Endothelial cell of umbilical vein (primary cell): Measurements from ENCODE around the gene MIER2. TPM values are rescaled to one million over a fixed set of nuclear protein-coding genes. Genes with fewer than 3 reads are reported as not detected.

Source experiments
- BruUV-seq: library from RNA; stranded (reverse); fragments of 400-500 nt; replicated peaks from 2 replicates; lab custom pipeline; 2021; lab: Mats Ljungman, UMichigan
- CTCF ChIA-PET: fragments of 300-600, 350-600 bp; sonication (Branson Sonifier 250); formaldehyde crosslinking; loops from one replicate; lab custom pipeline; 2021; ENCODE audit warnings: antibody characterized with exemption, inconsistent platforms; lab: Charles Lee
- POLR2A ChIA-PET: fragments of 300-600, 350-600 bp; sonication (Branson Sonifier 250); formaldehyde crosslinking; loops from one replicate; lab custom pipeline; 2021; ENCODE audit warnings: antibody characterized with exemption, inconsistent platforms; lab: Charles Lee
- DNase-seq: peaks from one replicate; pipeline ENCODE4 v3.0.0-alpha.2; 2011; ENCODE audit warnings: low read depth, low spot score
- FAIRE-seq: peaks from 2 replicates; lab custom pipeline; 2011; peaks lifted over from hg19 to GRCh38; lab: Jason Lieb, UNC
- H2AFZ ChIP-seq: 2 replicates; pipeline ENCODE4 v1.6.0; 2012; ENCODE audit warnings: low read depth, low read length, control low read depth, inconsistent platforms
- H3K27ac ChIP-seq: 2 replicates; pipeline ENCODE4 v1.5.1; 2011; ENCODE audit warnings: low read depth, mild to moderate bottlenecking, control low read depth, low read length, moderate library complexity; ENCODE audit not compliant: insufficient read depth
- H3K27me3 ChIP-seq, 2 experiments: 2 replicates each; pipeline versions ENCODE4 v1.6.0 to v1.6.1; 2011; ENCODE audit warnings: low read length in 2 of 2, mixed read lengths in 1 of 2; ENCODE audit not compliant: control insufficient read depth in 2 of 2, insufficient read depth in 2 of 2
- H3K36me3 ChIP-seq, 2 experiments: 2 replicates in 1 of 2; 3 replicates in 1 of 2; pipeline ENCODE4 v1.5.1; 2011; ENCODE audit warnings: low read length in 2 of 2, mild to moderate bottlenecking in 1 of 2, moderate library complexity in 1 of 2; ENCODE audit not compliant: control insufficient read depth in 2 of 2, insufficient read depth in 2 of 2; ENCODE audit errors: extremely low read depth in 1 of 2
- H3K4me1 ChIP-seq: 3 replicates; pipeline ENCODE4 v1.5.1; 2011; ENCODE audit warnings: mild to moderate bottlenecking, low read length; ENCODE audit not compliant: control insufficient read depth, insufficient read depth; ENCODE audit errors: extremely low read depth
- H3K4me2 ChIP-seq: 2 replicates; pipeline ENCODE4 v1.6.1; 2011; ENCODE audit warnings: low read length, control low read depth, mixed read lengths; ENCODE audit not compliant: insufficient read depth
- H3K4me3 ChIP-seq, 3 experiments: fragments of 200-600 bp in 1 of 3; sonication (generic), shearing (Covaris generic) in 1 of 3; replicated peaks in 1 of 3; 2 replicates each; pipeline ENCODE4 v1.5.1; 2011 to 2016; ENCODE audit warnings: control low read depth in 3 of 3, low read length in 3 of 3, mild to moderate bottlenecking in 2 of 3, inconsistent platforms in 1 of 3, low read depth in 1 of 3, moderate library complexity in 1 of 3; ENCODE audit not compliant: insufficient read depth in 1 of 3
- H3K79me2 ChIP-seq: 2 replicates; pipeline ENCODE4 v1.6.0; 2012; ENCODE audit warnings: low read length, inconsistent platforms; ENCODE audit not compliant: control insufficient read depth, insufficient read depth
- H3K9ac ChIP-seq: replicated peaks from 2 replicates; pipeline ENCODE3; 2011; ENCODE audit warnings: low read length, control low read depth; ENCODE audit not compliant: insufficient read depth; ENCODE audit errors: extremely low read depth
- H3K9me1 ChIP-seq: replicated peaks from 3 replicates; pipeline ENCODE4 v1.6.0; 2011; ENCODE audit warnings: mild to moderate bottlenecking, low read length; ENCODE audit not compliant: control insufficient read depth, insufficient read depth; ENCODE audit errors: extremely low read depth
- H3K9me3 ChIP-seq: replicated peaks from 2 replicates; pipeline ENCODE4 v1.5.1; 2012; ENCODE audit warnings: low read length, inconsistent platforms; ENCODE audit not compliant: control insufficient read depth, insufficient read depth
- H4K20me1 ChIP-seq: replicated peaks from 2 replicates; pipeline ENCODE3; 2011; ENCODE audit warnings: mild to moderate bottlenecking, low read length; ENCODE audit not compliant: control insufficient read depth, insufficient read depth; ENCODE audit errors: extremely low read depth
- EZH2 ChIP-seq: IDR thresholded peaks from 2 replicates; pipeline ENCODE4 v1.6.1; 2012; ENCODE audit warnings: borderline replicate concordance, low read depth, mild to moderate bottlenecking, moderate library complexity, low read length, inconsistent platforms; ENCODE audit not compliant: severe bottlenecking
- FOS ChIP-seq: IDR thresholded peaks from 2 replicates; pipeline ENCODE4 v1.6.1; 2011; ENCODE audit warnings: mild to moderate bottlenecking, low read length, moderate library complexity, borderline replicate concordance; ENCODE audit not compliant: insufficient read depth
- GATA2 ChIP-seq: IDR thresholded peaks from 2 replicates; pipeline ENCODE4 v1.7.0; 2011; ENCODE audit warnings: low read depth, mild to moderate bottlenecking, moderate library complexity, mixed read lengths, low read length; ENCODE audit not compliant: insufficient read length, insufficient read depth
- JUN ChIP-seq: IDR thresholded peaks from 2 replicates; pipeline ENCODE4 v1.6.1; 2011; ENCODE audit warnings: borderline replicate concordance, low read depth; ENCODE audit not compliant: insufficient read length, insufficient read depth
- MYC ChIP-seq: IDR thresholded peaks from one replicate; pipeline ENCODE4 v1.6.1; 2011; ENCODE audit warnings: mild to moderate bottlenecking, low read depth, low read length
- POLR2A ChIP-seq: IDR thresholded peaks from 2 replicates; pipeline ENCODE4 v1.6.1; 2012; ENCODE audit warnings: low read depth, mild to moderate bottlenecking, control low read depth, low read length
- POLR2AphosphoS5 ChIP-seq: IDR thresholded peaks from 2 replicates; pipeline ENCODE4 v1.6.1; 2012; ENCODE audit warnings: low read depth, mild to moderate bottlenecking, control low read depth, low read length, moderate library complexity; ENCODE audit not compliant: insufficient read depth
- dilution Hi-C: fragments of 300-500 bp; cut with MboI; formaldehyde crosslinking; loops from one replicate; pipeline ENCODE4 v1.15.0; 2019; ENCODE audit warnings: low sequenced_read_pairs; ENCODE audit not compliant: extremely low pct_ligation_motif_present
- intact Hi-C: fragments of 100-400 bp; cut with micrococcal nuclease; formaldehyde crosslinking; loops from one replicate; pipeline ENCODE4 v1.10.0; 2022
- polyA plus RNA-seq, 4 experiments: library from polyadenylated mRNA; depleted of rRNA in 3 of 4; stranded (reverse) in 3 of 4; unstranded in 1 of 4; fragments of >200 nt; gene quantifications; 2 replicates each; pipeline versions ENCODE4 v1.2.1 to v1.2.3, GENCODE V29; 2011 to 2012; ENCODE audit warnings: missing spikeins in 1 of 4
- total RNA-seq: library from RNA; stranded (reverse); gene quantifications from 2 replicates; pipeline ENCODE4 v1.2.3, GENCODE V29; 2021
- TF ChIP-seq, protein P1 (sequence below): IDR thresholded peaks from 2 replicates; pipeline ENCODE4 v1.6.1; 2011; ENCODE audit not compliant: insufficient read depth, insufficient read length
- TF ChIP-seq, protein P2 (sequence below), 2 donors: IDR thresholded peaks; 1 replicate in 1 of 2; 2 replicates in 1 of 2; pipeline ENCODE4 v1.5.1; 2011; ENCODE audit warnings: low read length in 2 of 2, mild to moderate bottlenecking in 2 of 2, moderate library complexity in 2 of 2, control low read depth in 1 of 2, inconsistent platforms in 1 of 2, low read depth in 1 of 2; ENCODE audit not compliant: insufficient read depth in 1 of 2; ENCODE audit errors: extremely low read depth in 1 of 2

Gene MIER2
- total and polyA plus RNA-seq, 2 donors (not counting 3 experiments of a cell fraction or from before 2014, with no cell fraction given), result 20.3 to 44.9 TPM

DNA sequence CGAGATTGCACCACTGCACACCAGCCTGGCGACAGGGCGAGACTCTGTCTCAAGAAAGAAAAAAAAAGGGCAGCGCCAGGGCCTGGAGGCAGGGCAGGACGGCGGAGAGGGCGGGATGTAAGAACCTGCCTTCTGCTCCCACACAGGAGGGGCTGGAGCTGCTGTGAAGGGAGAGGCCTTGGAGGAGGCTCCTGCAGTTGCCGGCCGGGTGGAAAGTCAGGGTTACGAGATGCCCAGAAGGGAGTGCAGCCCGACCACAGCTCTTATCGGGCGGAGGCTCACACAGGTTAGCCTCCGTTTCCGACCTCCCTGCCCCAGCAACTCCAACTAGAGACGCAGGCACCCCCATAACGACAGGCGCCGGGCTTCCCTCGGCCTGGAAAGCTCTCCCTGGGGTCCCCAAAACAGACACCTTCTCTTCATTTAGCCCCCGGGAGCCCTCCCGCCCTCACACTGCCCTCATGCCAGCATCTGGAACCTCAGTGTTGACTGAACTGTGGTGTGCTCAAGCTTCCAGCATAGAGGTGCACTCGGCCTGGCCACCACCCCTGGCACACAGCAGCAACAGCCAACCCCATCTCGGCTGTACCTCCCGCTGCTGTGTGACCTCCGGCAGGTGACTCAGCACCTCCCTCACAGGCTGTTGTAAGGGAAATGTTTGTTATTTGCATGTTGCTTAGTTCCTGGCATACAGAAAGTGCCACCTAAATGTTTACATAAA lies 54.8 kb downstream of the MIER2 start:
- no peaks in the 10 kb centered on the region for H3K9me1 ChIP-seq
- H3K36me3 ChIP-seq, result no peaks in the 10 kb centered on the region
- no peaks in the 10 kb centered on the region for H4K20me1 ChIP-seq
- no peak overlapping the region for H3K9ac ChIP-seq
- H3K4me1 ChIP-seq, result peaks cover 11% of the 10 kb centered on the region
- H3K27me3 ChIP-seq, result peaks cover 16 to 27% of the 10 kb centered on the region in 2 experiments
- no peak for FAIRE-seq
- intact Hi-C loops, result loop anchor here (10.0 kb wide), 2 partner anchors 55 to 215 kb away; partner anchors contain the start of genes MIER2 and TPGS1
- H3K79me2 ChIP-seq, result no peaks in the 10 kb centered on the region
- ChIA-PET POLR2A (no interaction called here), CTCF (no interaction called here)
- TF ChIP-seq POLR2AphosphoS5 (no peak), POLR2A (no peak), EZH2 (no peak), FOS (no peak), JUN (no peak), GATA2 (no peak), MYC (no peak)
- TF ChIP-seq, protein P1, sequence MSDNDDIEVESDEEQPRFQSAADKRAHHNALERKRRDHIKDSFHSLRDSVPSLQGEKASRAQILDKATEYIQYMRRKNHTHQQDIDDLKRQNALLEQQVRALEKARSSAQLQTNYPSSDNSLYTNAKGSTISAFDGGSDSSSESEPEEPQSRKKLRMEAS, result no peak
- TF ChIP-seq, protein P2, sequence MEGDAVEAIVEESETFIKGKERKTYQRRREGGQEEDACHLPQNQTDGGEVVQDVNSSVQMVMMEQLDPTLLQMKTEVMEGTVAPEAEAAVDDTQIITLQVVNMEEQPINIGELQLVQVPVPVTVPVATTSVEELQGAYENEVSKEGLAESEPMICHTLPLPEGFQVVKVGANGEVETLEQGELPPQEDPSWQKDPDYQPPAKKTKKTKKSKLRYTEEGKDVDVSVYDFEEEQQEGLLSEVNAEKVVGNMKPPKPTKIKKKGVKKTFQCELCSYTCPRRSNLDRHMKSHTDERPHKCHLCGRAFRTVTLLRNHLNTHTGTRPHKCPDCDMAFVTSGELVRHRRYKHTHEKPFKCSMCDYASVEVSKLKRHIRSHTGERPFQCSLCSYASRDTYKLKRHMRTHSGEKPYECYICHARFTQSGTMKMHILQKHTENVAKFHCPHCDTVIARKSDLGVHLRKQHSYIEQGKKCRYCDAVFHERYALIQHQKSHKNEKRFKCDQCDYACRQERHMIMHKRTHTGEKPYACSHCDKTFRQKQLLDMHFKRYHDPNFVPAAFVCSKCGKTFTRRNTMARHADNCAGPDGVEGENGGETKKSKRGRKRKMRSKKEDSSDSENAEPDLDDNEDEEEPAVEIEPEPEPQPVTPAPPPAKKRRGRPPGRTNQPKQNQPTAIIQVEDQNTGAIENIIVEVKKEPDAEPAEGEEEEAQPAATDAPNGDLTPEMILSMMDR (IDR thresholded peaks at IDR 0.05; ENCODE audit: extremely low read depth in 1 of 2, insufficient read depth in 1 of 2, low read depth in 1 of 2, low read length in 2 of 2), result no peak
- H3K4me2 ChIP-seq, result no peak overlapping the region
- H3K27ac ChIP-seq, result no peak overlapping the region
- BruUV-seq, result TSS peak; percentile 11
- peak; percentile 35 for DNase-seq
- no peak overlapping the region for H2AFZ ChIP-seq
- H3K9me3 ChIP-seq, result no peaks in the 10 kb centered on the region
- dilution Hi-C loops, result no loop called here
- H3K4me3 ChIP-seq, result no peak overlapping the region
